HG03439 (cell line): Measurements from ENCODE around the gene UBQLN4.

Source experiments
- ATAC-seq: cut with Tn5 transposase; IDR thresholded peaks from one replicate; pipeline ENCODE4 v1.9.1; 2021; ENCODE audit warnings: mild to moderate bottlenecking, moderate library complexity; ENCODE audit not compliant: unreplicated experiment

The UBQLN4 gene

DNA sequence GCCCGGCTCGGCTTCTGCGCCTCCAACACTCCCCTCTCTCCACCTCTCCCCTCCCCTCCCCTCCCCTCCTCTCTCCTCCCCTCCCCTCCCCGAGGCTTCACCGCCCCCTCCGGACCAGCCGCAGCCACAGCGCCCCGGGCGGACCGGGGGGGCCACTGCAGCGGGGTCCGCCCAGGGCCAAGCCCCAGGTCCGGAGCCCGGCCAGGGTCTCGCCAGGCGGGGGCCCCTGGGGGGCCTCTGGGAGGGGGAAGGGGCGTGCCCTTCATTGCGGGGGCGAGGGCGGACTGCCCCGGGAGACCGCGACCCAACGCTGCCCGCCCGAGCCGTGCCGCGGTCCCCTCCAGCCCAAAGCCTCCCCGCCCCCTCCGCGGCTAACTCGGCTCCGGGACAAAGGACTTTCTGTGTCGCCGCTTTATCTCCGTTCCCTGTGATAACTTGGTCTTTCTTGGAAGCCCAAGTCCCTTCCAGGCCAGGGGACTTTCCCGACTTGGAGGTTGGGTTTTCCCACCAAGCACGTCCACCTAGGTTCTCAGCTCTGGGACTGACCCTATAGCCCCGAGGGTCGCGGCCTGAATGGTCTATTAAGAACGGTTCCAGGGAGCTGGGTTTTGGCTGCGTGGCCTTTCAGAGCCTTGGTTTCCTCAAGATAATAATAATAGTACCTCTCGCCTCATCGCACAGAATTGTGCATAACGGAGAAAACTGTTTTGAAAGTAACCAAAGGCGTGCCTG is at the start of gene UBQLN4:
Gene UBQLN4, minus strand, starts transcription at position 31 of the 732 bp plus-strand sequence. CDS start 97 bp downstream, outside the sequence.
- peak; percentile 35 for ATAC-seq

DNA sequence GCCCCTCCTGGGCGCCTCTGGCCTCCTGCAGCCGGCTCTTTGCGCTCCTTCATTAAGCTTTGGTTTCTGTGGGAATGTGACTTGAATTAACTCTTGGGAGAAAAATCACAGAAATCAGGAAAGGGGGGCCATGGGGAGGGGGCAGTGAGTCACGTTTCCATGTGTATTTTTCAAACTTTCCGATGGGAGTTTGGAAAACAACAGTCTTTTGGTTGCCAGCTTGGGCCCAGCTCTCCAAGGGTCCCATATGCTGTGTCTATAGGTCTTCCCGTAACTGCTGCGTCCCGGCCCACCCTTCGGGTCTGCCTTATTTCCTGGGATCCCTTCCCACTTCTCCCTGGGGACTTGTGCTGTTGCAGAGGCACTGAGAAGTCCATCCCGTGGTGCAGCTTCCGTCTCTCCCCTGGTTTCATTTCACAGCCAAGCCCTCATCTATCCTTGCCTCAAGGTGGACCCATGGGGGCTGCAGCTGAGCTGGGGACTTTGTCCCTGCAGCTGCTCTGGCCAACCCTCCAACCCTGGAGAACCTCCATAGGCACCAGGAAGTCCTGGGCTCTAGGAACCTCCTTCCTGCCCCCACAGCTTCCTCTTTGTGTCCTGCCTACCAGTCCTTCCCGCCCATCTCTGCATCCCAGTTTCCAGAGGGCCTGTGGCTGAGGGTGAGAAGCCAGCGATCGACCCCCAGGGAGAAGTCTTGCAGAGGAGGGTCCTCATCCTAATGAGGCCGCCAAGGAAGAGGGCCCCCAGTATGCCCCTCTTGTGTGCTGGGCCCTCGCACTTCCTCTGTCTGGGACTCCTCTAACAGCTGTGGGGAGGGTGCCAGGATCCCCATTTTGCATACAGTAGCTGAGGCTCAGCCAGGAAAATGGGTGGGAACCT is 49.3 kb upstream of the UBQLN4 start:
- no peak for ATAC-seq

DNA sequence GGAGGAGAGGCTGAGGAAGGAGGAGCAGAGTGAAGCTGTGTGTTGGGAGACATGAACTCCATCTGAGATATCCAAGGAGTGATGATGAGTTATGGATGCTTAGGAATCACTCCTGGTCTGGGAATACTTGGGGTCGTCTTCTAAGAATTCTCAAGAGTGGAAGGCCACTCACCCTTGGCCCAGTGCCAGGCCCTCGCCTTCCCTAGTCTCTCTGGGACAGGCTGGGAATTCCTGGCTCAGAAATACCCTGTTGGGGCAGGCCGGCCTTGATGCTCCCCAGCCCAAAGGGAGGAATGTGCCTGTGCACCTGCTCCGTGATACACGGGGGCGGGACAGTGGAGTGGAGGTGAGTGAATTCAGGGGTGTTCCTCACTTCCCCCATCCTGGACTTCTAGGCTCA is 48.3 kb upstream of the UBQLN4 start:
- ATAC-seq, result no peak

DNA sequence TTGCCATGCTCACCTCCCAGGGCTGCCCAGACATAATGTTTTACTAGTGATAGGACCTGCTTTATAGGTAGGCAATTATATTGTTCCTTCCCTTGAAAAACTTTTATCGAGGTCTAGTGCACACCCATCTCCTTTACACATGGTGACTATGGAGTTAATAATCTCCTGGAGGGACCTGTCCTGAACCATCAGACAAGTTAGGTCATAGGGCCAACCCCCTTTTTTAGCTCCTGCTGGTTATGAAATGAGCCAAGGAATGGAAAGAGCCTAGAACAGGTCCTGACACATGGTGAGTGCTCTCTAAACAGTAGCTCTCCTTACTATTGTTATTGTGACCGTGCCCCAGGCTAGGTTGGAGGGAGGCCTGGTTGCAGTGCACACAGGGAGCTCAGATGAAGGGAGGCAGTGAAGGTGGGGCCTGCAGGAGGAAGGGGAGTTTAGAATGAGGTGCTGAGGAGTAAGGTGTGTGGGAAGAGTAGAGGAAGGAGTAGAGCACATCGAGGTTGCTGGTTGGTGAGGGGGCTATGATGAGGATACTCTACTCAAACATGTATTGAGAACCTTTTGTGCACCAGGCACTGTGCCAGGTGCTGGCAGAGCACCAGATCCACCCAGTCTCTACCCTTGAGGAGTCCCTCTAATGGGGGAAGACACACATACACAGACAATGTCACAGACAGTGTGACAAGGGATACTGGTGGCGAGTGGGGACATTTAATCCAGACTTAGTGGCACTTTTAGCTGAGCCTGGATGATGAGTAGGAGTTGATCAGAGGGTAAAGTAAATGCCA is 46.8 kb upstream of the UBQLN4 start:
- no peak for ATAC-seq

DNA sequence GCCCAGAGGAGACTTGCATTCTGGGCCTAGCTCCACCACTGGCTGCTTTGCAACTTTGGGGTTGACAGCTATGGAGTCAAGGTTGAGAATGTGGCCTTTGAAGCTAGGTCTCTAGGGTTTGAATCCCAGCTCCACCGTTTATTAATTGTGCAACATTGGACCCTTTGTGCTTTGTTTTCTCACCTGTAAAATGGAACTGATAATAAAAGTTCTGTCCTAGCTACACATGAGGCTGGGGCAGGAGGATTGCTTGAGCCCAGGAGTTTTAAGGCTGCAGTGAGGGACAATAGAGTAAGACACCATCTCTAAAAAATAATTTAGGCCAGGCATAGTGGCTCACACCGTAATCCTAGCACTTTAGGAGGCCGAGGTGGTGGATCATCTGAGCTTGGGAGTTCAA is 45.7 kb upstream of the UBQLN4 start:
- ATAC-seq, result no peak

DNA sequence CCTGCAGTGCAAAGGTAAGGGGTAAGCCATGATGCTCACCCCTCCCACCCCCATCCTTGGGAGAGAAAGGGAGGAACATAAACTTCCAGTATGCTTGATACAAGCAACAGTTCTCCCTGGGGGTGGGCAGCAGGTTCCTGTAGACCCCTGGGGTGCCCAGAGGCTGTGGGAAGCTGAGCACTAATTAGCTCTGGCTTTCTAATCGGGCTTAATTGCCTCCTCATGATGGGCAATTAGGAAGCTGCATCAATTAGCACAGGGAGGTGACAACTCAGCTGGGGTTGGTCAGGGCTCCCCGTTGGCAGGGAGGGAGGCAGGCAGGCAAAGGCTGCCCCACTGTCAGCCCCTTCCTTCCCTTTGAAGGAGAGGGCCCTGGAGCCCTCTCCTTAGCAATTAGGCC is 45.2 kb upstream of the UBQLN4 start:
- no peak for ATAC-seq

DNA sequence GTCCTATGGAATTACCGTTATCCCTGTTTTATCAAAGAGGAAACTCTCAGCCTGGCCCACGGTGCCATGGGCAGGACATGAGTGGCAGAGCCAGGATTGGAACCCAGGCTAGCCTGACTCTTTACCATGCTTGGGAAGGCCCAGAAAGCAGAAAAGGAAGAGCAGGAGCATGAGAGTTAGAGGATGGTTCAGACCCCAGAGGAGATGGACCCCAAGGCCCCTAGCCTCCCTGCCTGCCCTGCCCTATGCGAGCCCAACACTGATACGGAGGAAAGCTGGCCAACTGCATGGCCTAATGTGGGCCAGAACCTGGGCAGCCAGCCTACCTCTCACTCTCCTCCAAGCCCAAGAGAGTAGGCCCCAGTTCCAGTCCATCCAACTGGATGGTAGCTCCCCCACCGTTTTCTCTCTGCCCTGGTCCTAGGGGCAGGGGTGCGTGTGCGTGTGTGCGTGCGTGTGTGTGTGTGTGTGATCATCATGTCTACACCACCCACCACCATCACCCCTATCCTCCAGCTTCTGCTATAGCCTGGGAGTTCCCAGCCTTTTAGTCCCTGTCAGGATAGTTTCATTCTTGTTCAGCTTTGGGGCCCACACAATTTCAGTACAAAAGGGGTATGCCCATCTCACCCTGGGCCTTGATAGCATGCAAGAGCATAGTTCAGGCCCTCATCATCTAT is 44.0 kb upstream of the UBQLN4 start:
- no peak for ATAC-seq

DNA sequence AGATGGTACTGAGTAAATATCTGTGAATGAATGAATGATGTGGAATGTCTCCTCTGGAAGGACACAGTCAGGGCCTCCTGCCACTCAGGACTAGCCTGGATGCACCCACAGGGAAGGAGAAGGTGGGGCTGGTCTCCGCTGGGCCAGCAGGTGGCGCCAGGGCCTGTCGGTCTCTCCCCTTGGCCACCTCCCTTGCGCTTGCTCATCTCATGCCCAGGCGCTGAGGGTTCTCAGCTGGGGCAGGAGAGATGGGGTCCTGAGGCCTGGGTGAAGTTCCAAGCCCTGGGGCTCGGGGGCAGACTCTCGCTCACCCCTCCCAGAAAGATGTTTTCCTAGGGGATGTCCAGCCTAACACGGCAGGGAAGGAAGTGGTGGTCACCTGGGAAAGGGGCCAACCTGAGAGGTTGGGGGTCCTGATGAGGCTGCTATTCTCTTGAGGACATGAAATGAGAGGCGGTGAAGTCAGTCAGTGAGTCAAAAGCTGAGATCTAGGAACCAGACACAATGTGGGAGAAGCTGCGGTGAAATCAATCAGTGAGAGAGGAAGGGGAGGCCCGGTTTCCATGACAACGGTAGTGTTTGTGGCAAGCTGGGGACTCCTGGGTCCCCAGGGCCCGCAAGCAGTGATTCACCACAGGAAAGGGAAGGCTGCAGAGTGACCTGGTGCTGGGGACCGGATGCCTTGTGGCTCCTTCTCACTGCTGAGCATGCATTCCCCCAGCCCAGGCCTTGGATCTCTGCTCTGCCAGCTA is 43.2 kb upstream of the UBQLN4 start:
- peak; percentile 72 for ATAC-seq

DNA sequence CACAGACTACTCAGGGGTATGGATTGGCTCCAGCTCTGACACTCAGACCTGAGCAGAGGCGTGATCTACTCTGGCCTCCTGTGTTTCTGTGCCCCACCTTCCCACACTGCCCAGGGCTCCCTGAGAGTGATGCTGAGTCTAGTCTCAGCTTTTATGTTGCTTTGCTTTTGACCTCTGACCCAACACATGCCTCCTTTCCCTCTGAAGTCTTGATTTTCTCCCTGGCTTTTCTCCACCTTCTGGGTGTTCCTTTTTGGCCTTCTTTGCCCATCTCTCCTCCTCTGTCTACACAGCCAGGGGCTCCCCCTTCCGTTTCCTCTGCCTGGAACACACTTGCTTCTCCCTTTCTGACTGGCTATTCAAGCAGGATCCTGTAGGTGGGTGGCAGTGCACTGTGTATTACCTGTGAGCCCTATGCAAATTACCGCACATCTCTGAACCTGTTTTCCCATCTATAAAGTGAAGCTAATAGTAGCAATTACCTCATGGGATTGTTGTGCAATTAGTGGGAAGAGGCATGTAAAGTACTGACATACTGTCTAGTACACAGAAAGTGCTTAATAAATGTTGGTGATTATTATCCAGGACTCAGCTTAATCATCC is 42.4 kb upstream of the UBQLN4 start:
- ATAC-seq, result no peak

DNA sequence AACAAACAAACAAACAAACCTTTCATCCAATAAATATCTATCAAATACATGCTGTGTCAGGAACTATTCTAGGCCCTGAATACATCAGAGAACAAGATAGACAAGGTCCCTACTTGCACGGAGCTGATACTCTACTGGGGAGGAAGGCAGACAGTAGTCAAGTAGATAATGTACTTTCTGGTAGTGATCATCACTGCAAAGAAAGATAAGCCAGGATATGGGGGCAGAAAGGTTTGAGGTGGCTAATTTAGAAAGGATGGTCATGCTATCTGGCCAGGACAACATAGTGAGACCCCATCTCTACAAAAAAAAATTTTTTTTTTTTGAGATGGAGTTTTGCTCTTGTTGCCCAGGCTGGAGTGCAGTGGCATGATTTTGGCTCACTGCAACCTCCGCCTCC is 38.0 kb upstream of the UBQLN4 start:
- ATAC-seq, result no peak

DNA sequence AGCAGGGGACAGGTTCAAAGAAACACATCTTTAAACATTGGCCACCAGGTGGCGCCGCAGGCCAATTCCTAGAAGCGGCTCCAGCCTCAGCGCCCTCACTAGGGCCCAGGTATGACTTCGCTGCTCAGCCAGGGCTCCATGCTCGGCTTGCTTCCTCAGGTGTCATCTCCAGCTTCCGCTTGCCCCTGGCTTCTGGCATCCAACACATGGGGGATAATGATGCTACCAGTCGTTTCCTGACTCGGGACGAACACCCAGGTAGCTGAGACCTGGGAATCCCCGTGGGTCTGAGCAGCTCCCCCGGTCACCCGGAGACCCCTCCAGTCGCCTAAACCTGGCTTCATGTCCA is 37.2 kb upstream of the UBQLN4 start:
- ATAC-seq, result no peak

DNA sequence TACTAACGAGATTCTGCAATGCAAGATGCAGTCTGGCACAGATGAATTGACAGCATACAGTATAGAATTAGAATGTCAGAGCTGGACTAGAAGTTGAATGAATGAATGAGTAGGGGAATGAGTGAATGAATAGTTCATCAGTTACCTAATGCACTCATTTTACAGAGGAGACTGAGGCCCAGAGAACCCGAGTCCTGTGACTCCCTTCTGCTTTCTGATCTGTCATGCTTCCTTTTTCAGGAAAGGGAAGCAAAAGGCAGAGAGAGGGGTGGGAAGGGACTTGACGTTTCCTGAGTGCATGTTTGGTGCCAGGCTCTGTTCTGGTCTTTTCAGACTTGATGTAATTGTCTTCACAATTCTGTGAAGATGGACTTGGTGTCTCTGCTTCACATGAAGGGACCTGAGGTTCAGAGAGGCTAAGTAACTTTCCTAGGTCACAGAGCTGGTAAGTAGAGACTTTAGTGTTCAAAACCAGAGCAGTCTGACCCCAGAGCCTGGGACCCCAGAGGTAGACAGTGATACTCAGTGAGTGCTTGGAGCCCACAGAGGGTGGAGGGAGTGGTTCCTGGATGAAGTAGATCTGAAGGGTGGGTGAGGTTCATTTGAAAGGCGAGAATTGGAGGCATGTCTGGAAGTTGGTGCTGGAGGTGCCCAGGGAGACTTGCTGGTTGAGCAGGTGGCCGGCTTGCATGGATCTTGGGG is 36.7 kb upstream of the UBQLN4 start:
- no peak for ATAC-seq

DNA sequence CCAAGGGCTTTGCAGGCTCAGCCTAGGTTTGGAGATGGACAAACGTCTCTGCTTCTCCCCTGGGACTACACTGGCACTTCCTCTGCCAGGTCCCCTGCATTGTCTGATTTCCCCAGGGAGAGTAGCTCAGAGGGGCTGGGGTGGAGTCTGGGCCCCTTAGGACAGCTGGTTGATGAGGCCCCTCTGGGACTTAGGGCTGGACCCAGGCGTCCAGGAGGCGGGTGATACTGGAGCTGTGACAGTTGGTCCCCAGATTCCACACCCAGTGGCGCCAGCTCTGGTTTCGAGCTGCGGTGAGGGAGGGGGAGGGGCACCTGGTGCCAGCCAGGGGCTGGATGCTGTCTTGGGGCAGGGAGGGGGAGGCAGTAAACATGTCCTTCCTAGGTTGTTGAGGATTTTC is 36.1 kb upstream of the UBQLN4 start:
- ATAC-seq, result no peak

DNA sequence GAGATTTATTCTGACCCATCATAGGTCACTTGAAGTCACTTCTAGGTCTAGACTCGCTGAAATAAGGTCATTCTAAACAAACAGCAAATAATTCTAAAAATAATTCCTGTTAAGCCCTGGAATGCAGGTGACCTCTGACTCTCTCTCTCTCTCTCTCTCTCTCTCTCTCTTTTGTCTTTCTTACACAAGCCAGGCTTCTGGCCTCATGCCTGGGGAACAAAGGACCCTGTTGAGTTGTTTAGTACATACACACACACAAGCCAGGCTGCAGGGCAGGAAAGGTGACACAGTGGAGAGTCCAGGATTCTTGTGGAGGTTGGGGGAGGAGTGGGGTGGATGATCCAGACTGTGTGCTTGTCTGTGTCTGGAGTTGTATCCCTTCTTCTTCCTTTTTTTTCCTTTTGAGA is 32.7 kb upstream of the UBQLN4 start:
- no peak for ATAC-seq

DNA sequence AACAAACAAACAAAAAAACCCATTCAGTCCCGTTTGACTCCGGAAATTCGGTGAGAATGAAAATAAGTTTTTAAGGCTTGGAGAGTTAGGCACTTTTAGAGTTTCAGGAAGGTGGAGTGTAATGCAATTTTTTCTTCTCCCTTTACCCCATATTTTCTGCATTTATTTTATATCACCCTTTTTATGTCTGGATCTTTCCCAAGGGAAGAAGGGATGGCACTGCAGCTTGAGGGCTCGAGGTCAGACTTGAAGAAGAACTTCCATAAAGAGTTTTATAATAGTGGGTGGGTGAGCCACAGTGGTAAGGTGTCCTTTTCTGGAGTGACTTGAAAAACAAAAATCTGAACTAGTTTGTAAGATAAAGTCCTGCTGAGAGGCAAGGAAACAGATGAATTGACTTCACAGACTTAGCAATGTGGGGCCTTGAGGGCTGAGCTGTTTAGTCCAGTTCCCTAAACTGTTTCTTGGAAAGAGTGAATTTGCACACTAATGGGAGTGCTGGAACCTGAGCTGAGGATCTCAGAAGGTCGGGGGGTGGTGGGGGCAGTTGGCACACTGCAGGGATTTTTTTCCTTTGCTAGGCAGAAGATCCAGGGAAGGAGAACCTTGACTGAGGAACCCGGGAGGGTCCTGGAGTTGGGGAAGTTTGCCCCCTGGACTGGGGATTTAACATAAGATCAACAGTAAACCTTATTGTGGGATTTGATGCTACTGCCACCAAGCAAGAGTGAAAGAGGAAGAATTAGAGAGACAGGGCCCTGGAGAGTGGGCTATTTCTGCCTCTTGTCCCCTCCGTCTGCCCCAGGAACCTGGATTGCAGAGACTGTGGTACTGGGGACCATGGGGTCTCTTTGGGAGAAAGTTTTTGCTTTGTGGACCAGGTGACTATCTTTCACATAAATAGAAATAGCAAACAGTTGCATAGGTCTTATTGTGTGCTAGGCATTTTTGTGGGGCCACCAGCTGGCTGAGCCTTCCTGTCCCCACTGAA is 30.5 kb upstream of the UBQLN4 start:
- ATAC-seq, result no peak

DNA sequence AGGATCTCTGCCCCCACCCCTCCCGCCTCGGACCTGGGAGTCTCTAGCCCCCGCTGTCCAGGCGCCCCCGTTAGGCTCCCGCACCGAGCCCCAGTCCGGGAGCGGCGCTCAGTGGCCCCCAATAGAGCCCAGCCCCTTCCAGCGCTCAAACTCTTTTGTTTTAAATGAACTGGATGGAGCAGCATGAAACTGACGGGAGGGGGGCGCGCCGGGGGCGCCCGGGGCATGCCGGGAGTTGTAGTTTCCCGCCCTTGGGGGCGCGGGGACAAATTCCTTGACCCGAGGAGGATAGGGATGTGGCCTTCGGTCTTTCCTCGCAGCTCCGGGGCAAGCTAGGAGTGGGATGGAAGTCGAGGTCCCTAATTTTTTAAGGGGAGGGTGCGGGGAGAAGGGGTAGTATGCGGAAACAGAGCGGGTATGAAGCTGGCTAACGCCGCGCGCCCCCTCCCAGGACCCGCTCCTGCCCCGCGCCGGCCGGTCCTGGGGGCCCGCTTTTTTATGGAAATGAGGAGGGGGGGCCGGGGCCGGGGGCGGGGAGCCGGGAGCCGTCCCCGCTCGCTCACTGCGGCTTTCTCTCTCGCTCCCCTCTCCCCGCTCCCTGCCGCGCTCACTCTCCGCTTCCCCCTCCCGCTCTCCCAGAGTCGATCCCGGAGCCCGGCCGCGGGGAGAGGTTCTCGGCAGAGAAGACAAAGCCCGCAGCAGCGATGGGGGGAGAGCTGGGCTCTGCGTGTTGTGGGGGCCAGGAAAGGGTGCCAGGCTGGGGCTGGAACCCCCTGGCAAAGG is 28.9 kb upstream of the UBQLN4 start, which contains the start of gene MEX3A:
Gene MEX3A, minus strand, starts transcription at position 157 of the 783 bp plus-strand sequence. CDS start 467 bp downstream, outside the sequence.
- no peak for ATAC-seq

DNA sequence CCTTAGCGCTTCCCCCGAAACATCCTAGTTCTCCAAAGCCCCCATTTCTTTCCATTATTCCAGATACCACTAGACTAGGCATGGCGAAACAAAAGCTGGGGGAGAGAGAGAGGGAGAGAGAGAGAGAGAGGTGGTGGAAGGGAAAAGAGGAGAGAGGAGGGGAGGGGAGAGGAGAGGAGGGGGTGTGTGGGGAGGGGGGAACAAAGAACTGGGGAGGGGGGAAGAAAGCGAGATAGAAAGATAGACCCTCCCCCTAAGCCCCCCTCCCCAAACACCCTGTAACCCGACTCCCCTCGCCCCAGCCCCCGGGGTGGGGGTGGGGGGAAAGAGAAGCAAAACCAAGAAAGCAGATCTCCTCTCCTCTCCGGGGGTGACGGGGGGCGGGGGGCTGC is 28.3 kb upstream of the UBQLN4 start:
- ATAC-seq, result no peak
